Measurements from ENCODE around the gene SEPTIN12. TPM values are rescaled to one million over a fixed set of nuclear protein-coding genes. Genes with fewer than 3 reads are reported as not detected.

SEPTIN12 gene
- total and polyA plus RNA-seq, 2 donors (not counting 3 experiments of a cell fraction or from before 2014, with no cell fraction given) = not detected

- Histone ChIP-seq H3K4me1 (ENCODE audit: control insufficient read depth, extremely low read depth, insufficient read depth, low read length) (no peaks in the 10 kb centered on the region), H3K4me3 (replicated peaks in 1 of 3; ENCODE audit: insufficient read depth in 1 of 3, low read depth in 1 of 3, low read length in 3 of 3) (no peak overlapping the region), H3K9ac (replicated peaks; ENCODE audit: extremely low read depth, insufficient read depth, low read length) (no peak overlapping the region), H3K27me3 (ENCODE audit: control insufficient read depth in 2 of 2, insufficient read depth in 2 of 2, low read length in 2 of 2) (no peaks in the 10 kb centered on the region), H3K4me2 (ENCODE audit: insufficient read depth, low read length) (no peak overlapping the region), H3K36me3 (ENCODE audit: control insufficient read depth in 2 of 2, extremely low read depth in 1 of 2, insufficient read depth in 2 of 2, low read length in 2 of 2) (no peaks in the 10 kb centered on the region), H2AFZ (ENCODE audit: low read depth, low read length) (no peak overlapping the region), H3K27ac (ENCODE audit: insufficient read depth, low read depth, low read length) (no peak overlapping the region), H3K9me3 (replicated peaks; ENCODE audit: control insufficient read depth, insufficient read depth, low read length) (no peaks in the 10 kb centered on the region), H4K20me1 (replicated peaks; ENCODE audit: control insufficient read depth, extremely low read depth, insufficient read depth, low read length) (no peaks in the 10 kb centered on the region), H3K79me2 (ENCODE audit: control insufficient read depth, insufficient read depth, low read length) (no peaks in the 10 kb centered on the region), H3K9me1 (replicated peaks; ENCODE audit: control insufficient read depth, extremely low read depth, insufficient read depth, low read length) (no peaks in the 10 kb centered on the region)
- dilution Hi-C loops (cut with MboI; ENCODE audit: extremely low pct_ligation_motif_present, low sequenced_read_pairs) (no loop called here), intact Hi-C loops (cut with micrococcal nuclease) (no loop called here)
- no TSS peak for BruUV-seq (replicated peaks)
- ChIA-PET CTCF (no interaction called here), POLR2A (no interaction called here)
- FAIRE-seq (no peak), DNase-seq (ENCODE audit: low read depth, low spot score) (no peak)
- TF ChIP-seq FOS (IDR thresholded peaks at IDR 0.05; ENCODE audit: borderline replicate concordance, insufficient read depth, low read length) = no peak
- no peak for TF ChIP-seq MAX (IDR thresholded peaks at IDR 0.05; ENCODE audit: insufficient read depth, insufficient read length)
- TF ChIP-seq MYC (IDR thresholded peaks at IDR 0.05; ENCODE audit: low read depth, low read length) = no peak
- no peak for TF ChIP-seq EZH2 (IDR thresholded peaks at IDR 0.05; ENCODE audit: borderline replicate concordance, low read depth, low read length, severe bottlenecking)
- no peak for TF ChIP-seq POLR2AphosphoS5 (IDR thresholded peaks at IDR 0.05; ENCODE audit: insufficient read depth, low read depth, low read length)
- TF ChIP-seq GATA2 (IDR thresholded peaks at IDR 0.05; ENCODE audit: insufficient read depth, insufficient read length, low read depth, low read length) = no peak
- no peak for TF ChIP-seq POLR2A (IDR thresholded peaks at IDR 0.05; ENCODE audit: low read depth, low read length)
- TF ChIP-seq JUN (IDR thresholded peaks at IDR 0.05; ENCODE audit: borderline replicate concordance, insufficient read depth, insufficient read length, low read depth) = no peak
- no peak for TF ChIP-seq CTCF (IDR thresholded peaks at IDR 0.05; ENCODE audit: extremely low read depth in 1 of 2, insufficient read depth in 1 of 2, low read depth in 1 of 2, low read length in 2 of 2)
These were observed 13.1 kb downstream of the SEPTIN12 start for GRCh38 chr16:4775005-4775404.

Measured in endothelial cell of umbilical vein (primary cell).